SK-N-SH (cell line): ENCODE results near the gene KCNJ12. TPM values are rescaled to one million over a fixed set of nuclear protein-coding genes. Genes with fewer than 3 reads are reported as not detected.

Source experiments
- CTCF ChIA-PET: fragments of 300-600, 350-600 bp; formaldehyde crosslinking; extraction: SDS; loops from one replicate; lab custom pipeline; 2021; lab: Yijun Ruan, JAX
- POLR2A ChIA-PET: fragments of 350-600 bp; sonication (Branson Sonifier 250); formaldehyde crosslinking; extraction: SDS; loops from one replicate; lab custom pipeline; 2020; ENCODE audit warnings: antibody characterized with exemption, inconsistent platforms; lab: Yijun Ruan, JAX
- DNase-seq: peaks from one replicate; pipeline ENCODE4 v3.0.0; 2012
- H2AFZ ChIP-seq: fragments of 200-600 bp; sonication (generic); 2 replicates; pipeline ENCODE4 v1.8.1; 2016; ENCODE audit warnings: antibody characterized with exemption, mild to moderate bottlenecking, low read depth
- H3F3A ChIP-seq: fragments of 200-600 bp; sonication (generic); replicated peaks from 2 replicates; pipeline ENCODE3; 2016; ENCODE audit warnings: antibody characterized with exemption, mild to moderate bottlenecking; ENCODE audit not compliant: insufficient read depth
- H3K27ac ChIP-seq, 2 experiments: fragments of 200-500 bp in 1 of 2; fragments of 200-600 bp in 1 of 2; sonication (Bioruptor generic) in 1 of 2; sonication (generic), shearing (Covaris generic) in 1 of 2; 2 replicates each; pipeline versions ENCODE4 v1.5.1 to v1.6.1; 2014 to 2016; ENCODE audit warnings: low read depth in 2 of 2, inconsistent platforms in 1 of 2, low read length in 1 of 2, mild to moderate bottlenecking in 1 of 2, mixed read lengths in 1 of 2
- H3K27me3 ChIP-seq: fragments of 200-600 bp; sonication (generic), shearing (Covaris generic); 2 replicates; pipeline ENCODE4 v1.6.1; 2016; ENCODE audit warnings: mixed run types; ENCODE audit not compliant: insufficient read depth
- H3K36me3 ChIP-seq, 2 experiments: fragments of 200-500 bp in 1 of 2; fragments of 200-600 bp in 1 of 2; sonication (Bioruptor generic) in 1 of 2; sonication (generic) in 1 of 2; replicated peaks in 1 of 2; 2 replicates each; pipeline versions ENCODE3 to v1.5.1; 2014 to 2016; ENCODE audit warnings: low read length in 1 of 2, mild to moderate bottlenecking in 1 of 2; ENCODE audit not compliant: insufficient read depth in 2 of 2, control insufficient read depth in 1 of 2
- H3K4me1 ChIP-seq, 2 experiments: fragments of 200-500 bp in 1 of 2; fragments of 200-600 bp in 1 of 2; sonication (Bioruptor generic) in 1 of 2; sonication (generic), shearing (Covaris generic) in 1 of 2; 2 replicates each; pipeline versions ENCODE4 v1.5.1 to v1.6.1; 2014 to 2016; ENCODE audit warnings: low read depth in 1 of 2, low read length in 1 of 2, mixed run types in 1 of 2; ENCODE audit not compliant: insufficient read depth in 2 of 2, control insufficient read depth in 1 of 2
- H3K4me2 ChIP-seq: fragments of 200-600 bp; sonication (generic), shearing (Covaris generic); 2 replicates; pipeline ENCODE4 v1.6.1; 2017; ENCODE audit warnings: mixed run types
- H3K4me3 ChIP-seq, 2 experiments: fragments of 200-500 bp in 1 of 2; fragments of 200-600 bp in 1 of 2; sonication (Bioruptor generic) in 1 of 2; sonication (generic), shearing (Covaris generic) in 1 of 2; 2 replicates each; pipeline versions ENCODE4 v1.5.1 to v1.8.1; 2014 to 2016; ENCODE audit warnings: low read depth in 2 of 2, inconsistent platforms in 1 of 2, low read length in 1 of 2, mild to moderate bottlenecking in 1 of 2, mixed read lengths in 1 of 2, moderate library complexity in 1 of 2
- H3K79me2 ChIP-seq: fragments of 200-600 bp; sonication (generic); 2 replicates; pipeline ENCODE4 v1.8.1; 2017; ENCODE audit warnings: mild to moderate bottlenecking; ENCODE audit not compliant: insufficient read depth
- H3K9ac ChIP-seq: fragments of 200-600 bp; sonication (generic); 2 replicates; pipeline ENCODE4 v1.6.1; 2017; ENCODE audit warnings: mixed run types
- H3K9me2 ChIP-seq: fragments of 200-600 bp; sonication (generic); 2 replicates; pipeline ENCODE4 v1.6.1; 2017; ENCODE audit warnings: mixed run types
- H3K9me3 ChIP-seq: fragments of 200-600 bp; sonication (generic); 2 replicates; pipeline ENCODE4 v1.6.1; 2017; ENCODE audit warnings: mixed run types, mild to moderate bottlenecking, moderate library complexity
- H4K20me1 ChIP-seq: fragments of 200-600 bp; sonication (generic); 2 replicates; pipeline ENCODE4 v1.6.1; 2017; ENCODE audit warnings: mild to moderate bottlenecking, mixed run types; ENCODE audit not compliant: insufficient read depth
- ELF1 ChIP-seq: IDR thresholded peaks from 2 replicates; pipeline ENCODE4 v1.4.0; 2012
- FOSL2 ChIP-seq: IDR thresholded peaks from 2 replicates; pipeline ENCODE4 v1.4.0; 2012; ENCODE audit warnings: low read depth, mild to moderate bottlenecking, moderate library complexity, borderline replicate concordance
- FOXM1 ChIP-seq: IDR thresholded peaks from 2 replicates; pipeline ENCODE4 v1.4.0; 2012; ENCODE audit warnings: low read depth, mild to moderate bottlenecking
- GABPA ChIP-seq: IDR thresholded peaks from 2 replicates; pipeline ENCODE4 v1.4.0; 2012; ENCODE audit warnings: low read depth, mild to moderate bottlenecking
- JUND ChIP-seq: IDR thresholded peaks from 2 replicates; pipeline ENCODE4 v1.4.0; 2012
- MAX ChIP-seq: IDR thresholded peaks from 2 replicates; pipeline ENCODE4 v1.4.0; 2012; ENCODE audit warnings: low read depth
- POLR2AphosphoS5 ChIP-seq: IDR thresholded peaks from 2 replicates; pipeline ENCODE4 v1.6.1; 2012; ENCODE audit warnings: low read depth, low read length
- RAD21 ChIP-seq: IDR thresholded peaks from 2 replicates; pipeline ENCODE4 v1.6.1; 2012; ENCODE audit warnings: mild to moderate bottlenecking, low read length
- RCOR1 ChIP-seq: fragments of 150-350 bp; IDR thresholded peaks from 2 replicates; pipeline ENCODE4 v1.6.1; 2017; ENCODE audit warnings: antibody characterized with exemption, low read length
- REST ChIP-seq: IDR thresholded peaks from 2 replicates; pipeline ENCODE4 v1.6.1; 2012; ENCODE audit warnings: mild to moderate bottlenecking, low read depth, low read length, moderate library complexity
- RXRA ChIP-seq: IDR thresholded peaks from 2 replicates; pipeline ENCODE4 v1.4.0; 2012; ENCODE audit warnings: low read depth, mild to moderate bottlenecking, borderline replicate concordance
- SIN3A ChIP-seq: IDR thresholded peaks from 2 replicates; pipeline ENCODE4 v1.6.1; 2012; ENCODE audit warnings: low read depth, mild to moderate bottlenecking, low read length, moderate library complexity, borderline replicate concordance
- ZBTB33 ChIP-seq: IDR thresholded peaks from 2 replicates; pipeline ENCODE4 v1.4.0; 2012; ENCODE audit warnings: low read depth, borderline replicate concordance
- WGBS: methylation state at CpG from one replicate; pipeline ENCODE4 v1.1.6; 2017; ENCODE audit warnings: low lambda C conversion rate; 5-methylcytosine and 5-hydroxymethylcytosine counted together
- polyA plus RNA-seq, 3 experiments: library from polyadenylated mRNA; depleted of rRNA; stranded (reverse); fragments of >200 nt; gene quantifications; 2 replicates each; pipeline ENCODE4 v1.2.3, GENCODE V29; 2012

The KCNJ12 gene
- polyA plus RNA-seq, 1 of the 3 experiments (the other 2 are of a cell fraction), result 0.36 TPM

DNA sequence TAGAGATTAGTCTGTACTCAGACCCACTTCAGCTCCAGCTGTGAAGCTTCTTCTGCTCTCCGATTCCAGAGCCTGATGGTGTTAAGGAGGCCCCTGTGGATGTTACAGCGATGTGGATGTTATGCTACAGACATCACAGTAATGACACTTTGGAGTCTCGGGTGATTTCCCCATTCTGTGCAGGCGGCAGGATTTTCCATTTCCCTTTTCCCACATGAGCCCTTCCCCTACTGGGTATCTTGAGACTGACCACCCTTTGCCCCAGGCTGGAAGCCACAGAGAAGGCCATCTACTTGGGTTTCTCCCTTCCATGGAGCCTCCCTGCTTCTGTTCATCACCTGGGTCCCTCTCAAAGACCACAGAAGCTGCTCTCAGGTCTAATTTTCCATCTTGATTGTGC, 78.3 kb downstream of the KCNJ12 start:
- H3K4me2 ChIP-seq, result no peak overlapping the region
- H3F3A ChIP-seq, result no peaks in the 10 kb centered on the region
- 77% methylated on average over 3 of the region's 4 CpGs for WGBS
- H3K79me2 ChIP-seq, result no peaks in the 10 kb centered on the region
- no peak for DNase-seq
- POLR2A ChIA-PET, result no interaction called here
- no peak for TF ChIP-seq POLR2AphosphoS5
- TF ChIP-seq RXRA, result no peak
- no peak for TF ChIP-seq ZBTB33
- TF ChIP-seq MAX, result no peak
- TF ChIP-seq GABPA, result no peak
- no peak for TF ChIP-seq FOSL2
- TF ChIP-seq ELF1, result no peak
- TF ChIP-seq FOXM1, result no peak
- no peak for TF ChIP-seq REST
- no peak for TF ChIP-seq SIN3A
- TF ChIP-seq RAD21, result no peak
- no peak for TF ChIP-seq RCOR1
- TF ChIP-seq JUND, result no peak
- TF ChIP-seq, all 33 proteins: peak for 0
- H3K9me2 ChIP-seq, result no peaks in the 10 kb centered on the region
- no peak overlapping the region for H3K4me3 ChIP-seq
- H4K20me1 ChIP-seq, result no peaks in the 10 kb centered on the region
- H3K4me1 ChIP-seq, result peaks cover 0 to 13% of the 10 kb centered on the region in 2 experiments; a peak in 1 of 4 replicates
- CTCF ChIA-PET, result interaction anchor here (1.1 to 8.0 kb wide), 4 partner anchors 59 to 327 kb away, joined by 3 to 140 read pairs (median 7); no protein-coding TSS in a partner anchor
- no peak overlapping the region for H2AFZ ChIP-seq
- H3K27me3 ChIP-seq, result no peaks in the 10 kb centered on the region
- no peaks in the 10 kb centered on the region for H3K9me3 ChIP-seq
- no peak overlapping the region for H3K27ac ChIP-seq
- no peak overlapping the region for H3K9ac ChIP-seq
- no peaks in the 10 kb centered on the region for H3K36me3 ChIP-seq
